GM18873 (cell line): ENCODE results near the gene OR2K2.
"Not testable (repeated sequence)": the region's sequence is repeated elsewhere in the genome, so short reads cannot be mapped to it uniquely, and the experiment has no call there.

ENCODE experiments used
- ATAC-seq: cut with Tn5 transposase; IDR thresholded peaks from one replicate; pipeline ENCODE4 v1.9.1; 2021; ENCODE audit warnings: mild to moderate bottlenecking, moderate library complexity, moderate number of reproducible peaks; ENCODE audit not compliant: unreplicated experiment, low FRiP score

The OR2K2 gene

GRCh38 chr9:111298731-111299598 lies 31.1 kb downstream of the OR2K2 start:
- no peak for ATAC-seq

- ATAC-seq: no peak
Measured at GRCh38 chr9:111298111-111298510, 31.9 kb downstream of the OR2K2 start.

GRCh38 chr9:111297066-111297824 lies 32.8 kb downstream of the OR2K2 start:
- no peak for ATAC-seq

- no peak for ATAC-seq
Measured at GRCh38 chr9:111294691-111295451, 35.2 kb downstream of the OR2K2 start.

- ATAC-seq: no peak
Measured at GRCh38 chr9:111287127-111287526, 42.9 kb downstream of the OR2K2 start.

- no peak for ATAC-seq
Measured at GRCh38 chr9:111284703-111285102, 45.3 kb downstream of the OR2K2 start.

- no peak for ATAC-seq
Measured at GRCh38 chr9:111282845-111283244, 47.2 kb downstream of the OR2K2 start.

- ATAC-seq: not testable (repeated sequence)
Measured at GRCh38 chr9:111280795-111281194, 49.2 kb downstream of the OR2K2 start.
